ENCODE results near the gene NUCB1. TPM values are rescaled to one million over a fixed set of nuclear protein-coding genes. Genes with fewer than 3 reads are reported as not detected.

NUCB1 gene
- total and polyA plus RNA-seq, 2 donors (not counting 3 experiments of a cell fraction or from before 2014, with no cell fraction given): 194 to 231 TPM

DNA sequence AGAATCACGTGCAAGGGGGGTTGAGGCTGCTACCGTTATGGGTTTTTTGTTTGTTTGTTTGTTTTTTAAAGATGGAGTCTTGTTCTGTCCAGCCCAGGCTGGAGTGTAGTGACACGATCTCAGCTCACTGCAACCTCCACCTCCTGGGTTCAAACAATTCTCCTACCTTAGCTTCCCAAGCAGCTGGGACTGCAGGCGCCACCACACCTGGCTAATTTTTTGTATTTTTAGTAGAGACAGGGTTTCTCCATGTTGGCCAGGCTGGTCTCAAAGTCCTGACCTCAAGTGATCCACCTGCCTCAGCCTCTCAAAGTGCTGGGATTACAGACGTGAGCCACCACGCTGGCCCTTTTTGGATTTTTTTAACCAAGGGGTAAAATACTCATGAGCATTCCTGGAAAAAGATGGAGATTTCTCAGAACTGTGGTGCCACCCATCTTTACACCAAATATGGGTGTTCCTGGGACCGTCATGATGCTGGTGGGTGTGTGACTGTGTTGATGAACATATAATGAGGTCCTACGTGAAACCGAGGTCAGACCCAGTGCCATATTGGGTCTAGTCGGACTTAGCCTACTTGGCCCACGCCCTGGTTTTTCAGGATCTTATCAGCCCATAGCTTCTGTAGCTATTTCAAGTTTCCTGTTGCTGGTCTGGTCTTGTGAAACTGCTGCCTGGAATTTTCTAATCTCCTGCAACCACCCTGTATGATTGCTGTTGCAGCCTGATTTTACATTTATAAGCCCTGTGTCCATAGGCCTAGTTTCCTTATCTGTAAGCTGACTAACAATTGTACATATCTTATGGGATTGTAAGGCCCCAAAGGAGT lies 21.7 kb upstream of the NUCB1 start:
- BruUV-seq (replicated peaks): no TSS peak
- H3K4me1 ChIP-seq (ENCODE audit: control insufficient read depth, extremely low read depth, insufficient read depth, low read length): peaks cover 25% of the 10 kb centered on the region
- no peaks in the 10 kb centered on the region for H3K27me3 ChIP-seq (ENCODE audit: control insufficient read depth in 2 of 2, insufficient read depth in 2 of 2, low read length in 2 of 2)
- H3K27ac ChIP-seq (ENCODE audit: insufficient read depth, low read depth, low read length): no peak overlapping the region
- no peaks in the 10 kb centered on the region for H4K20me1 ChIP-seq (replicated peaks; ENCODE audit: control insufficient read depth, extremely low read depth, insufficient read depth, low read length)
- intact Hi-C loops (cut with micrococcal nuclease): no loop called here
- no peaks in the 10 kb centered on the region for H3K9me1 ChIP-seq (replicated peaks; ENCODE audit: control insufficient read depth, extremely low read depth, insufficient read depth, low read length)
- dilution Hi-C loops (cut with MboI; ENCODE audit: extremely low pct_ligation_motif_present, low sequenced_read_pairs): no loop called here
- no peaks in the 10 kb centered on the region for H3K9me3 ChIP-seq (replicated peaks; ENCODE audit: control insufficient read depth, insufficient read depth, low read length)
- H3K4me2 ChIP-seq (ENCODE audit: insufficient read depth, low read length): no peak overlapping the region
- no peak overlapping the region for H3K4me3 ChIP-seq (replicated peaks in 1 of 3; ENCODE audit: insufficient read depth in 1 of 3, low read depth in 1 of 3, low read length in 3 of 3)
- FAIRE-seq: peak; percentile 63
- no peak overlapping the region for H3K9ac ChIP-seq (replicated peaks; ENCODE audit: extremely low read depth, insufficient read depth, low read length)
- DNase-seq (ENCODE audit: low read depth, low spot score): peak; percentile 77
- H3K36me3 ChIP-seq (ENCODE audit: control insufficient read depth in 2 of 2, extremely low read depth in 1 of 2, insufficient read depth in 2 of 2, low read length in 2 of 2): peaks cover 15 to 18% of the 10 kb centered on the region in 2 experiments
- peaks cover 29% of the 10 kb centered on the region for H3K79me2 ChIP-seq (ENCODE audit: control insufficient read depth, insufficient read depth, low read length)
- ChIA-PET CTCF (interaction anchor here (0.6 to 4.4 kb wide), 5 partner anchors 10 to 92 kb away, joined by 3 to 34 read pairs (median 3); partner anchors contain the start of genes HSD17B14 and NUCB1), POLR2A (interaction anchor here (0.7 to 1.7 kb wide), 2 partner anchors 22 to 320 kb away, joined by 4 to 5 read pairs; partner anchors contain the start of gene NUCB1)
- H2AFZ ChIP-seq (ENCODE audit: low read depth, low read length): no peak overlapping the region
- TF ChIP-seq FOS (IDR thresholded peaks at IDR 0.05; ENCODE audit: borderline replicate concordance, insufficient read depth, low read length) (no peak), POLR2A (IDR thresholded peaks at IDR 0.05; ENCODE audit: low read depth, low read length) (peak; percentile 17), EZH2 (IDR thresholded peaks at IDR 0.05; ENCODE audit: borderline replicate concordance, low read depth, low read length, severe bottlenecking) (no peak), MYC (IDR thresholded peaks at IDR 0.05; ENCODE audit: low read depth, low read length) (no peak), JUN (IDR thresholded peaks at IDR 0.05; ENCODE audit: borderline replicate concordance, insufficient read depth, insufficient read length, low read depth) (no peak), POLR2AphosphoS5 (IDR thresholded peaks at IDR 0.05; ENCODE audit: insufficient read depth, low read depth, low read length) (no peak), GATA2 (IDR thresholded peaks at IDR 0.05; ENCODE audit: insufficient read depth, insufficient read length, low read depth, low read length) (peak; percentile 13)
- TF ChIP-seq, protein P1, sequence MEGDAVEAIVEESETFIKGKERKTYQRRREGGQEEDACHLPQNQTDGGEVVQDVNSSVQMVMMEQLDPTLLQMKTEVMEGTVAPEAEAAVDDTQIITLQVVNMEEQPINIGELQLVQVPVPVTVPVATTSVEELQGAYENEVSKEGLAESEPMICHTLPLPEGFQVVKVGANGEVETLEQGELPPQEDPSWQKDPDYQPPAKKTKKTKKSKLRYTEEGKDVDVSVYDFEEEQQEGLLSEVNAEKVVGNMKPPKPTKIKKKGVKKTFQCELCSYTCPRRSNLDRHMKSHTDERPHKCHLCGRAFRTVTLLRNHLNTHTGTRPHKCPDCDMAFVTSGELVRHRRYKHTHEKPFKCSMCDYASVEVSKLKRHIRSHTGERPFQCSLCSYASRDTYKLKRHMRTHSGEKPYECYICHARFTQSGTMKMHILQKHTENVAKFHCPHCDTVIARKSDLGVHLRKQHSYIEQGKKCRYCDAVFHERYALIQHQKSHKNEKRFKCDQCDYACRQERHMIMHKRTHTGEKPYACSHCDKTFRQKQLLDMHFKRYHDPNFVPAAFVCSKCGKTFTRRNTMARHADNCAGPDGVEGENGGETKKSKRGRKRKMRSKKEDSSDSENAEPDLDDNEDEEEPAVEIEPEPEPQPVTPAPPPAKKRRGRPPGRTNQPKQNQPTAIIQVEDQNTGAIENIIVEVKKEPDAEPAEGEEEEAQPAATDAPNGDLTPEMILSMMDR (IDR thresholded peaks at IDR 0.05; ENCODE audit: extremely low read depth in 1 of 2, insufficient read depth in 1 of 2, low read depth in 1 of 2, low read length in 2 of 2): no peak
- TF ChIP-seq, protein P2, sequence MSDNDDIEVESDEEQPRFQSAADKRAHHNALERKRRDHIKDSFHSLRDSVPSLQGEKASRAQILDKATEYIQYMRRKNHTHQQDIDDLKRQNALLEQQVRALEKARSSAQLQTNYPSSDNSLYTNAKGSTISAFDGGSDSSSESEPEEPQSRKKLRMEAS (IDR thresholded peaks at IDR 0.05; ENCODE audit: insufficient read depth, insufficient read length): no peak

Measured in endothelial cell of umbilical vein (primary cell).